Fibroblast of lung (primary cell): Measurements from ENCODE around the gene ARFRP1. TPM values are rescaled to one million over a fixed set of nuclear protein-coding genes. Genes with fewer than 3 reads are reported as not detected.

ENCODE experiments used
- DNase-seq, 2 donors: peaks; one replicate each; pipeline versions ENCODE4 v3.0.0 to v3.0.0-alpha.2; 2010; ENCODE audit warnings: low read depth in 2 of 2
- H2AFZ ChIP-seq: 2 replicates; pipeline ENCODE4 v1.5.1; 2012; ENCODE audit warnings: low read length, control low read depth, inconsistent platforms
- H3K27ac ChIP-seq: 2 replicates; pipeline ENCODE4 v1.5.1; 2011; ENCODE audit warnings: low read length, control low read depth; ENCODE audit not compliant: insufficient read depth
- H3K27me3 ChIP-seq: 2 replicates; pipeline ENCODE4 v1.5.1; 2011; ENCODE audit warnings: mild to moderate bottlenecking, low read length; ENCODE audit not compliant: control insufficient read depth, insufficient read depth
- H3K36me3 ChIP-seq: 2 replicates; pipeline ENCODE4 v1.5.1; 2011; ENCODE audit warnings: low read length; ENCODE audit not compliant: control insufficient read depth, insufficient read depth
- H3K4me1 ChIP-seq: 2 replicates; pipeline ENCODE4 v1.5.1; 2011; ENCODE audit warnings: low read length; ENCODE audit not compliant: control insufficient read depth, insufficient read depth; ENCODE audit errors: extremely low read depth
- H3K4me2 ChIP-seq: 2 replicates; pipeline ENCODE4 v1.5.1; 2011; ENCODE audit warnings: low read length, control low read depth; ENCODE audit not compliant: insufficient read depth; ENCODE audit errors: extremely low read depth
- H3K4me3 ChIP-seq, 4 experiments: fragments of 200-600 bp in 1 of 4; sonication (generic) in 1 of 4; replicated peaks in 1 of 4; 2 replicates each; pipeline ENCODE4 v1.5.1; 2011 to 2016; ENCODE audit warnings: low read length in 4 of 4, low read depth in 3 of 4, mild to moderate bottlenecking in 3 of 4, control low read depth in 2 of 4, inconsistent platforms in 1 of 4, mixed read lengths in 1 of 4; ENCODE audit not compliant: insufficient read depth in 1 of 4; ENCODE audit errors: control extremely low read depth in 1 of 4
- H3K79me2 ChIP-seq: 2 replicates; pipeline ENCODE4 v1.5.1; 2012; ENCODE audit warnings: mild to moderate bottlenecking, low read length, inconsistent platforms; ENCODE audit not compliant: control insufficient read depth, insufficient read depth
- H3K9ac ChIP-seq: 2 replicates; pipeline ENCODE4 v1.5.1; 2011; ENCODE audit warnings: mild to moderate bottlenecking, low read length, control low read depth; ENCODE audit not compliant: insufficient read depth
- H3K9me3 ChIP-seq: 2 replicates; pipeline ENCODE4 v1.5.1; 2012; ENCODE audit warnings: low read depth, low read length; ENCODE audit not compliant: control insufficient read depth, insufficient read depth
- H4K20me1 ChIP-seq: 2 replicates; pipeline ENCODE4 v1.5.1; 2011; ENCODE audit warnings: low read length; ENCODE audit not compliant: control insufficient read depth, insufficient read depth; ENCODE audit errors: extremely low read depth
- EZH2 ChIP-seq: IDR thresholded peaks from 2 replicates; pipeline ENCODE4 v1.5.1; 2012; ENCODE audit warnings: low read length, control low read depth, mild to moderate bottlenecking; ENCODE audit errors: missing control alignments
- polyA plus RNA-seq, 2 donors: library from polyadenylated mRNA; depleted of rRNA in 1 of 2; stranded (reverse) in 1 of 2; unstranded in 1 of 2; fragments of >200 nt; gene quantifications; 2 replicates each; pipeline ENCODE4 v1.2.1, GENCODE V29; 2011 to 2012; ENCODE audit warnings: missing spikeins in 1 of 2
- total RNA-seq: library from RNA; depleted of rRNA; stranded (reverse); fragments of >200 nt; gene quantifications from 2 replicates; pipeline ENCODE4 v1.2.1, GENCODE V29; 2014
- TF ChIP-seq, protein P1 (sequence below), 2 donors: IDR thresholded peaks in 1 of 2; conservative IDR thresholded peaks in 1 of 2; 1 replicate in 1 of 2; 2 replicates in 1 of 2; pipeline ENCODE4 v1.5.1; 2011 to 2012; ENCODE audit warnings: low read length in 2 of 2, control low read depth in 1 of 2, inconsistent platforms in 1 of 2, low read depth in 1 of 2, mild to moderate bottlenecking in 1 of 2

ARFRP1 gene
- total and polyA plus RNA-seq, 2 donors (not counting 1 experiment from before 2014, with no cell fraction given): 34.6 to 35.0 TPM

DNA sequence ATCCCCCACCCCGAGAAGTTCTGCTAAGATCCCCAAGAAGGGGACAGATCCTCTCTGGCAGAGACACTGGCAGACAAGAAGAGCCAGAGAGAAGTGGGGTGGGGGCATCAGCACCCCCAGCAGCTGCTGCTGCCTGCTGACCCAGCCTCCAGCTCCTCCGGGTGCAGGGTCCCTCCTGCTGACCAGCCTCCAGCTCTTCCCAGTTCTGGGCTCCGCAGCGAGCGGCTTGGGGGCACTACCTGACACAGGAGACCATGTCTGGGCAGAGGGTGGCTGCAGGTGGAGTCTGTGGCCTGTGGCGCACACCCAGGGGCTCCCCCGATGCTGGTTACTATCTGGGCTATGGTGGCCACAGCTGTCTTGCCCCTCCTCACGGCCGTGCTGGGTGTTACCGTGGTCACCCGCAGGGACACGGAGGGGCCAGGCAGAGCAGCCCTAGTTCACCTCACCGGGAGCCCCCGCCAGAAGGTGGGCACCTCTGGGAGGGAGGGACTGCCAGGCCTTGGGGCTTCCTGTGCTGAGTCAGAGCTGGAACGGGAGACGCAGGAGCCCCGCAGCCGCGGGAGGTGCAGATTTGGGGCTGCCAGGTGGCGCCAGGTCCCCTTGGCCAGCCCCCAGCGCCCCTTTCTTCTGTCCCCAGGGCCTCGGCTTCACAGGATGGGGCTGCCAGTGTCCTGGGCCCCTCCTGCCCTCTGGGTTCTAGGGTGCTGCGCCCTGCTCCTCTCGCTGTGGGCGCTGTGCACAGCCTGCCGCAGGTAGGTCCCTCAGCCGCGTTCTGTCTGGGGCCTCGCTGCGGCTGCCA is 29.3 kb upstream of the ARFRP1 start:
- Histone ChIP-seq H3K27me3 (no peaks in the 10 kb centered on the region), H3K9ac (no peak overlapping the region), H2AFZ (no peak overlapping the region), H3K4me1 (peaks cover 8% of the 10 kb centered on the region), H3K79me2 (peaks cover 12% of the 10 kb centered on the region), H3K4me3 (no peak overlapping the region), H4K20me1 (no peaks in the 10 kb centered on the region), H3K4me2 (no peak overlapping the region), H3K36me3 (peaks cover 23% of the 10 kb centered on the region), H3K27ac (no peak overlapping the region), H3K9me3 (no peaks in the 10 kb centered on the region)
- no peak for DNase-seq
- TF ChIP-seq, protein P1, sequence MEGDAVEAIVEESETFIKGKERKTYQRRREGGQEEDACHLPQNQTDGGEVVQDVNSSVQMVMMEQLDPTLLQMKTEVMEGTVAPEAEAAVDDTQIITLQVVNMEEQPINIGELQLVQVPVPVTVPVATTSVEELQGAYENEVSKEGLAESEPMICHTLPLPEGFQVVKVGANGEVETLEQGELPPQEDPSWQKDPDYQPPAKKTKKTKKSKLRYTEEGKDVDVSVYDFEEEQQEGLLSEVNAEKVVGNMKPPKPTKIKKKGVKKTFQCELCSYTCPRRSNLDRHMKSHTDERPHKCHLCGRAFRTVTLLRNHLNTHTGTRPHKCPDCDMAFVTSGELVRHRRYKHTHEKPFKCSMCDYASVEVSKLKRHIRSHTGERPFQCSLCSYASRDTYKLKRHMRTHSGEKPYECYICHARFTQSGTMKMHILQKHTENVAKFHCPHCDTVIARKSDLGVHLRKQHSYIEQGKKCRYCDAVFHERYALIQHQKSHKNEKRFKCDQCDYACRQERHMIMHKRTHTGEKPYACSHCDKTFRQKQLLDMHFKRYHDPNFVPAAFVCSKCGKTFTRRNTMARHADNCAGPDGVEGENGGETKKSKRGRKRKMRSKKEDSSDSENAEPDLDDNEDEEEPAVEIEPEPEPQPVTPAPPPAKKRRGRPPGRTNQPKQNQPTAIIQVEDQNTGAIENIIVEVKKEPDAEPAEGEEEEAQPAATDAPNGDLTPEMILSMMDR (conservative IDR thresholded peaks at IDR 0.05 in 1 of 2, IDR thresholded peaks at IDR 0.05 in 1 of 2; ENCODE audit: low read depth in 1 of 2, low read length in 2 of 2): no peak
- TF ChIP-seq EZH2: no peak

DNA sequence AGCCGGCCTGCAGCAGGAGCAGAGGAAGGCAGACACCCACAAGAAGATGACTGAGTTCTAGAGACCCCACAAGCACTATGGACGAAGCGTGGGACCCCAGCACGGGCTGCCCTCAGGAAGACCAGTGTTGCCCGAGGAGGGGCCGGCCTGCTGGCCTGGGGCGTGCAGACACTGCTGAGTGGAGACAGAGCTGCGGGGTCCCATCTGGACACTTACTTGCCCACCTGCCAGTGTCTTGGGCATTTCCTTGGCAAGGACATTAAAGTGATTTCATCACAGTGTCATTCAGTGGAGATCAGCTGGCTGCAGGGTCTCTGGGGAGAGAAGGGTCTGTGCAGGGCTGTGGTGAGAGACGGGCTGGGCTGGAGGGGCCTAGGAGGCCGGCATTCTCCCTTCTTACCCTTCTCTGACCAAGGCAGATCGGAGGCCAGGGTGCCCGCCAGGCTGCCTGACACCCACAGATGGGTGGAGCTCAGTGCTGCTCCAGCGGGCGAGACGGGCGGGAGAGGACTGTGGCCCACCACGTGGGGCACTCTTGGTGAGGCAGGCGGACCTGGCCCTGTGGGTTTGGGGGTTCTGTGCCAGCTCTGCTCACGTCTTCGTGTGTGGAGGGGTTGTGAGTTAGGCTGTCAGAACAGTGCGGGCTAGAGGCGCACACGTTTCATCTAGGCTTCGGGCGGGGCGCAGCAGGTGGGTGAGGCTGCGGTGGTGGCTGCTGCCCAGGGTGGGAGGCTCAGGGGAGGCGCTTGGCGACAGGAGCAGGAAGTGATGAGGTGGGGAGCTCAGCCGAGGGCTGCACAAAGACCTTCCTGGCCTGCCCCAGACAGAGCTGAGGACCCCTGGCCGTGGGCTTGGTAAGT is 28.3 kb upstream of the ARFRP1 start, which contains the start of gene LIME1:
LIME1 (plus strand) TSS at position 806 of the 860 bp plus-strand sequence. CDS start 886 bp downstream, outside the sequence.
- peaks cover 3% of the 10 kb centered on the region for H3K4me1 ChIP-seq
- no peaks in the 10 kb centered on the region for H4K20me1 ChIP-seq
- H2AFZ ChIP-seq: no peak within 1 kb of the TSS
- no peaks in the 10 kb centered on the region for H3K9me3 ChIP-seq
- H3K79me2 ChIP-seq: peaks cover 16% of the 10 kb centered on the region
- no peak within 1 kb of the TSS for H3K9ac ChIP-seq
- peaks cover 20% of the 10 kb centered on the region for H3K36me3 ChIP-seq
- TF ChIP-seq EZH2: no peak
- TF ChIP-seq, protein P1 (conservative IDR thresholded peaks at IDR 0.05 in 1 of 2, IDR thresholded peaks at IDR 0.05 in 1 of 2; ENCODE audit: low read depth in 1 of 2, low read length in 2 of 2): no peak
- H3K4me3 ChIP-seq: no peak within 1 kb of the TSS
- H3K4me2 ChIP-seq: no peak within 1 kb of the TSS
- no peaks in the 10 kb centered on the region for H3K27me3 ChIP-seq
- no peak within 1 kb of the TSS for H3K27ac ChIP-seq
- DNase-seq: no peak
